Measurements from ENCODE around the gene RNASEH2C. TPM values are rescaled to one million over a fixed set of nuclear protein-coding genes. Genes with fewer than 3 reads are reported as not detected.
"Not testable (repeated sequence)": the region's sequence is repeated elsewhere in the genome, so short reads cannot be mapped to it uniquely, and the experiment has no call there.

The RNASEH2C gene
- total and polyA plus RNA-seq, 12 donors: 13.5 to 170 (median 110) TPM

DNA sequence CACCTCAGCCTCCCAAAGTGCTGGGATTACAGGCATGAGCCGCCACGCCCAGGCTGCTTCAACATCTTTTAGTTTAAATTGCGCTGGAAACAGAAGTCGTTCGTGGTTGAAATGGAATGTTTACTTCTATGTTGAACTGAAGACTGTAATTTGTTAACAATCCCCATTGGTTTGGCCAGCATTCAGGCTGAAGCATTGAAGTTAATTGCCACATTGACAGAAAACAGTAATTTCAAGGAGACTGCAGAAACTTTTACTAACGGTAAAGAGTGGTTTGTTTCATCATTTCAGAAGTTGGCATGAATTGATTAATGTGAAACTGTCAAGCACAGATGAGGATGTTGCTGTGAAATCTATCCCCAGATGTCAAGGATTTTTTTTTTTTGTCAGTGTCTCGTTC lies 45.9 kb upstream of the RNASEH2C start:
- no peak overlapping the region for H3K27ac ChIP-seq
- TF ChIP-seq POLR2A (IDR thresholded peaks at IDR 0.05): no peak
- TF ChIP-seq, protein P1, sequence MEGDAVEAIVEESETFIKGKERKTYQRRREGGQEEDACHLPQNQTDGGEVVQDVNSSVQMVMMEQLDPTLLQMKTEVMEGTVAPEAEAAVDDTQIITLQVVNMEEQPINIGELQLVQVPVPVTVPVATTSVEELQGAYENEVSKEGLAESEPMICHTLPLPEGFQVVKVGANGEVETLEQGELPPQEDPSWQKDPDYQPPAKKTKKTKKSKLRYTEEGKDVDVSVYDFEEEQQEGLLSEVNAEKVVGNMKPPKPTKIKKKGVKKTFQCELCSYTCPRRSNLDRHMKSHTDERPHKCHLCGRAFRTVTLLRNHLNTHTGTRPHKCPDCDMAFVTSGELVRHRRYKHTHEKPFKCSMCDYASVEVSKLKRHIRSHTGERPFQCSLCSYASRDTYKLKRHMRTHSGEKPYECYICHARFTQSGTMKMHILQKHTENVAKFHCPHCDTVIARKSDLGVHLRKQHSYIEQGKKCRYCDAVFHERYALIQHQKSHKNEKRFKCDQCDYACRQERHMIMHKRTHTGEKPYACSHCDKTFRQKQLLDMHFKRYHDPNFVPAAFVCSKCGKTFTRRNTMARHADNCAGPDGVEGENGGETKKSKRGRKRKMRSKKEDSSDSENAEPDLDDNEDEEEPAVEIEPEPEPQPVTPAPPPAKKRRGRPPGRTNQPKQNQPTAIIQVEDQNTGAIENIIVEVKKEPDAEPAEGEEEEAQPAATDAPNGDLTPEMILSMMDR (IDR thresholded peaks at IDR 0.05): no peak
- H3K4me1 ChIP-seq (replicated peaks in 1 of 2): peaks cover 3 to 4% of the 10 kb centered on the region in 2 donors
- H3K36me3 ChIP-seq (replicated peaks in 1 of 2): no peaks in the 10 kb centered on the region
- no peaks in the 10 kb centered on the region for H3K9me3 ChIP-seq (replicated peaks in 1 of 3)
- H3K4me3 ChIP-seq: no peak overlapping the region
- no peaks in the 10 kb centered on the region for H3K27me3 ChIP-seq
- intact Hi-C loops (cut with DNase I): no loop called here
- DNase-seq: no peak
- WGBS, 4 donors: 53 to 65% (median 58%) methylated on average over 7 of the region's 7 CpGs

- TF ChIP-seq POLR2A (IDR thresholded peaks at IDR 0.05): no peak
- TF ChIP-seq, protein P1 (IDR thresholded peaks at IDR 0.05): no peak
- DNase-seq: no peak
- Histone ChIP-seq H3K36me3 (replicated peaks in 1 of 2) (no peaks in the 10 kb centered on the region), H3K27me3 (peaks cover 8% of the 10 kb centered on the region), H3K4me1 (replicated peaks in 1 of 2) (peaks cover 0 to under 1% of the 10 kb centered on the region in 2 donors), H3K27ac (no peak overlapping the region), H3K4me3 (no peak overlapping the region), H3K9me3 (replicated peaks in 1 of 3) (no peaks in the 10 kb centered on the region)
- WGBS, 4 donors: 60 to 74% (median 68%) methylated on average over 5 of the region's 5 CpGs
- intact Hi-C loops (cut with DNase I): no loop called here
Observed at GRCh38 chr11:65764434-65764833, 43.8 kb upstream of the RNASEH2C start.

DNA sequence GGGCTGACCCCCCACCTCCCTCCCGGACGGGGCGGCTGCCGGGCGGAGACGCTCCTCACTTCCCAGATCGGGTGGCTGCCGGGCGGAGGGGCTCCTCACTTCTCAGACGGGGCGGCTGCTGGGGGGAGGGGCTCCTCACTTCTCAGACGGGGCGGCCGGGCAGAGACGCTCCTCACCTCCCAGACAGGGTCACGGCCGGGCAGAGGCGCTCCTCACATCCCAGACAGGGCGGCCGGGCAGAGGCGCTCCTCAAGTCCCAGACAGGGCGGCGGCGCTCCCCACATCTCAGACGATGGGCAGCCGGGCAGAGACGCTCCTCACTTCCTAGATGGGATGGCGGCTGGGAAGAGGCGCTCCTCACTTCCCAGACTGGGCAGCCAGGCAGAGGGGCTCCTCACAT lies 42.2 kb upstream of the RNASEH2C start:
- H3K4me1 ChIP-seq (replicated peaks in 1 of 2); H3K27me3 ChIP-seq; DNase-seq; H3K36me3 ChIP-seq (replicated peaks in 1 of 2); H3K27ac ChIP-seq; H3K9me3 ChIP-seq (replicated peaks in 1 of 3); intact Hi-C loops (cut with DNase I); H3K4me3 ChIP-seq: not testable (repeated sequence)
- WGBS, 4 donors: 91% methylated on average over 24 to 28 of the region's 29 CpGs; no CpG with 5 or more reads in 2 of the 4 donors

- H3K36me3 ChIP-seq (replicated peaks in 1 of 2); H3K4me3 ChIP-seq; H3K9me3 ChIP-seq (replicated peaks in 1 of 3); intact Hi-C loops (cut with DNase I); H3K4me1 ChIP-seq (replicated peaks in 1 of 2); DNase-seq; H3K27ac ChIP-seq; H3K27me3 ChIP-seq: not testable (repeated sequence)
- WGBS, 4 donors: 54 to 72% (median 70%) methylated on average over 5 of the region's 5 CpGs
Observed at GRCh38 chr11:65762169-65762568, 41.6 kb upstream of the RNASEH2C start.

DNA sequence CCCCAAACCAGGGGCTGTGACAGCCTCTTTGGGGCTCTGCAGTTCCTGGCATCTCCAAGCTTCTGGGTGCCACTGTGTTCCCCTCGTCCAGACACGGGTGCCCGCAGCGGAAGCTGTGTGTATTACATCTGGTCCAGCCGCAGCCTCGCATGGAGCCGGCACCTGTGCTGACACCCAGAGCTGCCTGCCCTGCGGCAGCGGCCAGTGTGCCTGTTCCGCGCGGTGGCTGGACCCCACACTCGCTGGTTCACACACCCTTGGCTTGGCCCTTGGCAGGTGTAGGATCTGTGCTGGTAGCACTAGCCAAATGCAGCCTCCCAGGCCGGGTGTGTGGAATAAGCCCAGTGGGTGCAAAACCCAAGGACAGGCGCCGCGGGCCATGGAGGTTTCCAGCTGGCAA lies 24.5 kb upstream of the RNASEH2C start:
- H3K27me3 ChIP-seq: no peaks in the 10 kb centered on the region
- 78 to 90% (median 88%) methylated on average over 4 to 17 of the region's 17 CpGs for WGBS, 4 donors
- no peaks in the 10 kb centered on the region for H3K9me3 ChIP-seq (replicated peaks in 1 of 3)
- H3K36me3 ChIP-seq (replicated peaks in 1 of 2): no peaks in the 10 kb centered on the region
- TF ChIP-seq, protein P1 (IDR thresholded peaks at IDR 0.05): no peak
- TF ChIP-seq POLR2A (IDR thresholded peaks at IDR 0.05): no peak
- H3K4me1 ChIP-seq (replicated peaks in 1 of 2): no peaks in the 10 kb centered on the region
- intact Hi-C loops (cut with DNase I): no loop called here
- no peak overlapping the region for H3K27ac ChIP-seq
- no peak for DNase-seq
- H3K4me3 ChIP-seq: no peak overlapping the region

Data from adrenal gland (tissue), 12 donors.